Muscle of back (tissue), 13 donors: Measurements from ENCODE around the gene OR10D3. TPM values are rescaled to one million over a fixed set of nuclear protein-coding genes. Genes with fewer than 3 reads are reported as not detected.
"Not testable (repeated sequence)": the region's sequence is repeated elsewhere in the genome, so short reads cannot be mapped to it uniquely, and the experiment has no call there.

Experiments used
- DNase-seq, 3 donors: peaks; one replicate each; pipeline versions ENCODE4 v3.0.0 to v3.0.0-alpha.2; 2013
- long read RNA-seq, 9 donors: transcript quantifications; one replicate each; lab custom pipeline, GENCODE V29; 2026
- polyA plus RNA-seq, 10 donors: library from polyadenylated mRNA; unstranded; fragments of 120-200 nt; gene quantifications; one replicate each; pipeline ENCODE4 v1.2.1, GENCODE V29; 2013; ENCODE audit not compliant: insufficient read length in 10 of 10

Gene OR10D3
- polyA plus RNA-seq: not detected
- long read RNA-seq, donor 1: 0 reads
- long read RNA-seq, donor 2: 0 reads
- long read RNA-seq, donor 3: 0 reads
- long read RNA-seq, donor 4: 0 reads
- long read RNA-seq, donor 5: 0 reads
- long read RNA-seq, donor 6: 0 reads
- long read RNA-seq, donor 7: 0 reads
- long read RNA-seq, donor 8: 0 reads
- long read RNA-seq, donor 9: 0 reads

DNA sequence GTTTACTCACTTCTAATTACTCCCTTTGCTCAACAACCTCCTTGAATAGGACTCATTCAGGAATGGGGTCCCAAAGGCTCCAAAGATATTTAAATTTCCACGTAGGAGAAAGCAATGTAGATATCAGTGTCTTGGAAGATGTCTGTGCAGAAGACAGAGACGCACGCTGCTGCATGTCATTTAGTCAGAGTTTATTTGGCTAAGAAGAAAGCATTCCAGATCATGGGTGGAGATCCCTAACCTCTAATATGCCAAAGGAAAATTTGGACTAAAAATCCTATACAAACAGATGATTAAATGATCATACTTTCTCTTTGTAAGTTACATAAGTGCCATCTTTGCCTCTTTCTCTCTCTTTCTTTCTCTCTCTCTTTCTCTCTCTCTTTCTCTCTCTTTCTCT, at the start of gene OR10D3:
Gene OR10D3 (plus strand): TSS at position 278 of the 400 bp plus-strand sequence. CDS start 1,925 bp downstream, outside the sequence.
- no peak for DNase-seq

DNA sequence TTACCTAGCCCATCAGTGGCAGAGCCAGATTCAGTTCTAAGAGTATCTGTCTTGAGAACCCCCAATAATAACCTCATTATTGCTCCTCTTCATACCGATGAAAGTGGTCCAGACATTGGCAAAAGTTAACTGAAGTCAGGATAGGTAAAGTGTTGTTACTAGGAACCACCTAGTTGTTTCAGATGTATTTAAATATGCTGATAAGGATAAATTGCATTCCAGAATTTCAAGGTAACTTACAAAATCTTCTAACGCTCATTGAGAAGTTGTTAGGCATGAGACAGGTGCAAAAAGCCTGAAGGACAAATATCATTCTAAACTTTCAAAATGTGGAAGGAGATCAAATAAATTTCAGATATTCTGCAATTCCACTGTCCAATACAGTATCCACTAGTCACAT, 40.1 kb upstream of the OR10D3 start:
- no peak for DNase-seq

DNA sequence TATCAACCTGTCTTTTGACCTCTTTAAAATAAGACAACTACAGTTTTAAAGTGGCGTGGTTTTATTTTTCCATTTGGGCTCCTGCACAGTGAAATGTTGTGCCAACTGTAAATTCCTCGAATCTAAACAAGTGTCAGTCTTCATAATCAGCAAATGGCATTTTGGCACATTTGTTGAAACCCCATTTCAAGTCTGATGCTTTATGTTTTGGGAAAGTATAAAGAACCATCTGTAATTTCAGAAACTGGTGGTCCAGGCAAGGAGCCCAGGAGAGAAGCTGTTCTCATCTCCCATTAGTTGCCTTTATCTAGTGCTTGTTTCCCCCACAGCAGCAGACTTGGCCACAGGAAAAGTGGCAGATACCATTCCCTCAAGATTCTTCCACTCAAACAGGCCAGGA, 35.2 kb upstream of the OR10D3 start:
- no peak for DNase-seq

GRCh38 chr11:124150684-124151083, 32.5 kb upstream of the OR10D3 start:
- DNase-seq: no peak

DNA sequence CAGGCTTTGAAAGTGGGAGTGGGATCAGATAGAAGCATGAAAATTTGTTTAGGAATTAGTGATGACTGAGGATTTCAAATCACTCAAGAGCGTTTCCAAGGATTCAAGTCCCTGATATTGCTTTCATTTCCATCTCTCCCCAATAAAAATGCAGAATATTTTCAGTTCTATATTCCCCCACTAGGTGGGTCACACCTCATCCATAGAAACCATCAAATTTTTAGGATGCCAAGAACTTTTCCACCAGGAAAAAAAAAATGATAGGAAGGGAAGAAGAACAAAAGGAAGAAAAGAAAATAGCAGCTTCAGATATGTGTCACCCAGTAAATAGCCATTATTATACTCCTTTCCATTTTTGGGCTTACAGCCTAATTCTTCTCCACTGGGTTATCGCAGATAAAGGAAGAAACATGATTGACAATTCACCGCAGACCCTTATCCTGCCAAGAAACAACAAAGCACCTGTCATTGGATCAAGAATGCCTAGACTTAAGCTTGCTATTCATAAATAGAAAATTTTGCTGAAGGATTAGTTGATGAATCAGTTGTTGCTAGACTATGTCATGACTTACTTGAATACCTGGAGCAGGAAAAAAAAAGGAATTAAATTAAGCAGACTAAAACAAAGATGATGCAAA, 30.3 kb upstream of the OR10D3 start:
- no peak for DNase-seq

DNA sequence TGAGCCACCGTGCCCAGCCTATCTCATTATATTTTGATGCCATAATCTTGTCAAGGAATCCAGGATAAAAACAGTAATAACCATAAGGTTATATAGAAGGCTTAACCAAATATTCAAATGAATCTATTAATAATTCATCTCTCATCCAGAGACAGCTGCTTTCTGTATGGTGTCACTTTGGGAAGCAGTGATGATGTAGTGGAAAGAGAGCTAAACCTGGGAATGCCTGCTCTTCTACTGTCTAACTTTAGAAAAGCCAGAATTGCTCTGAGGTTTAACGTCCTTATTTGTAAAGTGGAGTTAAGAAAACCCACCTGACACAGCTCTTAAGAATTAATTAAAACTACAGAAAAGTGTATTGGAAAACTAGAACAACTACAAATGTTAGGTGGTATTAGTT, 29.3 kb upstream of the OR10D3 start:
- DNase-seq: no peak

DNA sequence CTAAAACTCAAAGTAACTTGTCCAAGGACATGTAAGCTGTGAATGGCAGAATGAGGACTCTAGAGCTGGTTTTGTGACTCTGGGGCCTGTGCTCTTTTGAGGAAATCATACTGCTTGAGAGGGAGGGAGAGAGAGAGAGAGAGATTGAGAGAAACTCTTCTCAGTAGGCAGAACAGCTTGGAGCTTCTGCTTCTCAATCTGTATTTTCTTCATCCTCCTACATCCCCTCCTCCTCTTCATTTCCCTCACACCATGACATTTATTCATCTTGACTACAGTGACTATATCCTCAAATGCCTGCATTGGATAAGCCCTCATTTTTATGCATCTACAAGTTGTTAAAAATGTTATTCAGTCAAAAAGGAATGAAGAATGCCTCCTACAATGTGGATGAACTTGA, 23.7 kb upstream of the OR10D3 start:
- DNase-seq: no peak

DNA sequence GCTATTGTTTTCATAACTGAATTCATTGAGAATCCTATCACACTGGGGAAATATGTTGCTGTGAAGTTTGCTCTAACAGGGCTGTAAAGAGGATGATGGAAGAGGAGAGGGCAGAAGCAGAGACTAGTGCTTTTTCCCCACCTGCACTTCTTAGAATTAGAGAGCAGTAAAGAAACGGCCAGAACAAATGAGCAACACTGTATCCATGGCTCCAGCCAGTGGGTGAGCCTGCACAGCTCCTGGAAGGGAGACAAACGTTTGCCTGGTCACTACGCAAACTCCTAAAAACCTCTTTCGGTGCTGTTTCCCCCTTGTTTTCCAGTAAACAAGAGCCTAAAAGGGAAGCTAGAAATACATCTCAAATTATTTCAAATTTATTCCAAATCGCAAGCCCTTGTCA, 22.2 kb upstream of the OR10D3 start:
- no peak for DNase-seq

GRCh38 chr11:124167826-124168231, 15.3 kb upstream of the OR10D3 start:
- DNase-seq: no peak

DNA sequence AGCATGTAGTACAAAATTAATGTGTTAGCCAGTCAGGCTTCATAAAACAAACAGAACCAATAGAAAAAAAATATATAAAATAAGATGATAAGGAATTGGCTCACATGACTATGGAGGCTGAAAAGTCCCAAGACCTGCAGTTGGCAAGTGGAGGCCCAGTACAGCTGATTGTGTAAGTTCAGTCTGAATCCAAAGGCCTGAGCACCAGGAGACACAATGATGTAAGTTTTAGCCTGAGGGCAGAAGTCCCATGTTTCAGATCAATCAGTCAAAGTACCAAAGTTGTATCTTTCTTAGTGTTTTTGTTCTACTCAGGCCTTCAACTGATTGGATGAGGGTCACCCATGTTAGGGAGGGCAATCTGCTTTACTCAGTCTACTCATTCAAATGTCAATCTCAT, 14.3 kb upstream of the OR10D3 start:
- no peak for DNase-seq

- not testable (repeated sequence) for DNase-seq
These were observed 12.8 kb upstream of the OR10D3 start for GRCh38 chr11:124170315-124170714.

GRCh38 chr11:124170801-124171586, 12.2 kb upstream of the OR10D3 start:
- DNase-seq: no peak

GRCh38 chr11:124172101-124172500, 11.0 kb upstream of the OR10D3 start:
- DNase-seq: peak in 1 of 3 donors; percentile 56

DNA sequence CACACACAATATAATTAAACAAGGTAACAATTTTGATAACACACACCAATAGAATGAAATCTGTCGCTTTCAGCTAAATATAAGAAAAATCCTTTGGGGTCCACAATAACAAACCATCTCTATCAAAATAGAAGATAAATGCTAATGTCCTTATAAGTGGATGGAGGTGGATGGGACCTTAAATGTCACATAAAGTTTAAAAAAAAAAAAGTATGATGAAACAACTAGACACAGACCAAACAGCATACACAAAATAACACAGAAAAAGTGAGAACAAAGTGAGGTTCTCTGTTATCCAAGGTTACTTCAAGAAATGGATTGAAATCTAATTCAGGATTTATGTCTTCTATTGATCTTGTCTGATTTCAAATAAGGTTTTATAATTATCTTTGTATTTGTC, 10.5 kb upstream of the OR10D3 start:
- DNase-seq: no peak

DNA sequence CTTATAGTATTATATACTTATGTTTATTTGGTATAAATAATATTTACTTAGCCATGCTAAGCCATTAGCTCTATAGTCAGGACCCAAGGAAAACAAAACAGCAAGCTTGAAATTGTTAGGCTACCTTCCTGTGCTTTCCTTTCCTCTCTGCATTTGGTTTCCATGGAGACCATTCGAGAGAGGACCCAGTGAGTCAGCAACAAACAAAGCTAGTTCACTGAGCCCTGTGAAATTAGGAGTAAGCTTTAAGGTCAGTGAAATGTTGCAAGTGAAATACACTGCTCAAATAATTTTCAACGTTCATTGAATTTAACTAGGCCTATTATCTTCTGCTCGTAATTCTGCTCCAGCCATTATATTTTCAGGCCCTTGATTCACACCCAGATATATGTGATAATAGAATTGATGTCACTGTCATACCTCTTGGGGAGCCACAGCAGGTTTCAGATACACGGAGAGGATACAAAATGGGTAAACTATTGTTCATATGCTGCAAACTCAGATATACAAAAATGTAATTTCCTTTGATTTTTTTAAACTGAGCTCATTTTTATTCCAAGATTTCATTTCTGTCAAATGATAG, 9.1 kb upstream of the OR10D3 start:
- peak in 1 of 3 donors; percentile 20 for DNase-seq

DNA sequence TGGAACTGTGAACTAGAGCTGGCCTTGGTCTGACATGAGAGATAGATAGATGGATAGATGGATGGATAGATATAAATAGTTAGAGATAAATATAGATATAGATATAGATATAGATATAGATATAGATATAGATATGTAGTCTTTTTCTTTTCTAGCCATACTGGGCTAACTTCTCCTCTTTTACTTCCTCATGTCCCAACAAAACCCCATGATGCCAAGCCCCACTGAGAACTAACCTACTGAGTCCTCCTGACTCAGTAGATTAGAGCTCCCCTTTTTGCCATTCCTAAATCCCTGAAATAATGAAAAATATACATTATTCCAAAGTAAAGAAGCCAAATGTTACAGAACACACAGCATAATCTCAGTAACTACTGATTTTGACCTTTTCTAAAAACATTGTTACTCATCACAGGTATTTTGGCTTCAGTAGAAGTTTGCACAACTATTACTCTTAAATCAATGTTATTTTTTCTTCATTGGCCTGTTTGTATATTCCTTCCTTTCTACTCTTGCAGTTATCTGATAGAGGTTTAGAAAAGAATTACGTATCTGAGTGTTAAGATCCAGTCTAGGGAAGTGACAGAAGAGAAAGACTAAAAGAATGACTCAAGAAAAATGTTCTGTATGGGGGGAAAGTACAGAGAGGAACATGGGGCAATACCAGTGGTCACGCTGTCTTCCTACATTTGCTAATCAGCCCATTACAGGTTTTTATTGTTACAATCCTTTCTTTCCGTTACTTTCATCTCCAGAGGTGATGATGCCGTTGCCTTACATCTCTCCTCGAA, 6.0 kb upstream of the OR10D3 start:
- DNase-seq: no peak

- DNase-seq: no peak
These were observed 3.8 kb upstream of the OR10D3 start for GRCh38 chr11:124179310-124179709.

DNA sequence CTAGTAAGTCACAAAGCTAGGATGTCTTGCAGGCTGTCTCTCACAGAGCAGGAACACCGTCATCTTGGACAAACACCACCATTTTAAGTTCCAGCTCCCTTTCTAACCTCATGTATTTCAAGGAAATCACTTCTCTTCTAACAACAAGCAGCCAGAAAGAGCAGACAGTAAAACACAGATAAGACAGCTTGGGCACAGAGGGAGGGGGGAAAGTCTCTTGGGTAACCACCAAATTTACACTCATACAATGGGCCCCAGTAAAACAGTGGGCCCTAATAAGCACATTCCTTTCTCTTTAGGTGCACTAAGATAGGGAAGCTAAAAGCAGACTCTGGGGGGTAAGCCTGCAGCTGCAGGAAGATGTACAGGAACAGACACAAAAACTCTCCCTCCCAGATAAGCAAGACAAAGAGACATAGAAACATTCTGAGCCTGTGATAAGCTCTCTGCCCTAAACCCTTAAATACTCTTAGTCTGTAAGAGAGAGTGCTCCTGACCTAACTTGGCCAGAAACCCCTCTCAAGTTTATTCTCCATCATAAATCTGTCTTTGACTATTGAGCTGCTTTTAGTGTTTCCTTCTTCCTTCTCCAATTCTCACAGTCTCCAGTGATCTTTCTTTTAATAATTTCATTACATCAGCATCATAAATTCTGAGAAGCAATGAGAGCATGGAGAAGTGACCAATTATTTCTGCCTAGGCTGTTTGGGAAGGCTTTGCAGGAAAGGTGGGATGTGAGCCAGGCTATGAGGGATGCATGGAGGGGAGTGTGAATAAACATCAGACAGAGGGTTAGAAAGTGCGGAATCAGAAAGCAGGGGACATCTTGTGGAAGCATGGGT, 7.4 kb downstream of the OR10D3 start:
- peak in 2 of 3 donors; percentile 44 to 82 for DNase-seq

GRCh38 chr11:124193221-124194010, 10.3 kb downstream of the OR10D3 start:
- DNase-seq: peak in 1 of 3 donors; percentile 55
